ENCODE data around the gene TMEM116.
"Not testable (repeated sequence)": the region's sequence is repeated elsewhere in the genome, so short reads cannot be mapped to it uniquely, and the experiment has no call there.

The TMEM116 gene

GRCh38 chr12:112012775-112013600, at the start of gene TMEM116, which contains the start of gene ERP29:
TSS of gene TMEM116 (minus strand) at chr12:112013165. CDS start at chr12:112005270, 7,895 bp downstream.
TSS of gene ERP29 (plus strand) at chr12:112013426. CDS start at chr12:112013466, 40 bp downstream.
- peak; percentile 100 for DNase-seq

- DNase-seq = no peak
These were observed 48.2 kb upstream of the TMEM116 start for GRCh38 chr12:112061137-112061536.

- DNase-seq = no peak
These were observed 36.4 kb upstream of the TMEM116 start for GRCh38 chr12:112049351-112049750.

- no peak for DNase-seq
These were observed 33.0 kb upstream of the TMEM116 start for GRCh38 chr12:112046003-112046402.

GRCh38 chr12:112036614-112037013, 23.6 kb upstream of the TMEM116 start:
- not testable (repeated sequence) for DNase-seq

- no peak for DNase-seq
These were observed 22.3 kb upstream of the TMEM116 start for GRCh38 chr12:112035219-112035785.

- no peak for DNase-seq
These were observed 19.3 kb upstream of the TMEM116 start for GRCh38 chr12:112032292-112032691.

GRCh38 chr12:112031472-112031871, 18.5 kb upstream of the TMEM116 start:
- no peak for DNase-seq

- no peak for DNase-seq
These were observed 16.3 kb upstream of the TMEM116 start for GRCh38 chr12:112029301-112029700.

GRCh38 chr12:112025808-112026375, 12.9 kb upstream of the TMEM116 start:
- DNase-seq = peak; percentile 7

- no peak for DNase-seq
These were observed 10.9 kb upstream of the TMEM116 start for GRCh38 chr12:112023759-112024396.

- DNase-seq = no peak
These were observed 9.5 kb upstream of the TMEM116 start for GRCh38 chr12:112022241-112023016.

- no peak for DNase-seq
These were observed 8.0 kb upstream of the TMEM116 start for GRCh38 chr12:112020947-112021457.

- no peak for DNase-seq
These were observed 5.7 kb upstream of the TMEM116 start for GRCh38 chr12:112018571-112019237.

- no peak for DNase-seq
These were observed 4.1 kb upstream of the TMEM116 start for GRCh38 chr12:112017041-112017440.

GRCh38 chr12:112015938-112016337, 3.0 kb upstream of the TMEM116 start:
- no peak for DNase-seq

- peak; percentile 80 for DNase-seq
These were observed 837 bp upstream of the TMEM116 start for GRCh38 chr12:112013601-112014402.

GRCh38 chr12:112011685-112012084, 1.3 kb downstream of the TMEM116 start:
- no peak for DNase-seq

GRCh38 chr12:112010415-112011344, 2.3 kb downstream of the TMEM116 start:
- DNase-seq = no peak

GRCh38 chr12:112009596-112009995, 3.4 kb downstream of the TMEM116 start:
- not testable (repeated sequence) for DNase-seq
